ENCODE results near the gene ITGA3. TPM values are rescaled to one million over a fixed set of nuclear protein-coding genes. Genes with fewer than 3 reads are reported as not detected.

ITGA3 gene
- total RNA-seq: 100 to 1,000 TPM; 193 to 469 (median 350) TPM

DNA sequence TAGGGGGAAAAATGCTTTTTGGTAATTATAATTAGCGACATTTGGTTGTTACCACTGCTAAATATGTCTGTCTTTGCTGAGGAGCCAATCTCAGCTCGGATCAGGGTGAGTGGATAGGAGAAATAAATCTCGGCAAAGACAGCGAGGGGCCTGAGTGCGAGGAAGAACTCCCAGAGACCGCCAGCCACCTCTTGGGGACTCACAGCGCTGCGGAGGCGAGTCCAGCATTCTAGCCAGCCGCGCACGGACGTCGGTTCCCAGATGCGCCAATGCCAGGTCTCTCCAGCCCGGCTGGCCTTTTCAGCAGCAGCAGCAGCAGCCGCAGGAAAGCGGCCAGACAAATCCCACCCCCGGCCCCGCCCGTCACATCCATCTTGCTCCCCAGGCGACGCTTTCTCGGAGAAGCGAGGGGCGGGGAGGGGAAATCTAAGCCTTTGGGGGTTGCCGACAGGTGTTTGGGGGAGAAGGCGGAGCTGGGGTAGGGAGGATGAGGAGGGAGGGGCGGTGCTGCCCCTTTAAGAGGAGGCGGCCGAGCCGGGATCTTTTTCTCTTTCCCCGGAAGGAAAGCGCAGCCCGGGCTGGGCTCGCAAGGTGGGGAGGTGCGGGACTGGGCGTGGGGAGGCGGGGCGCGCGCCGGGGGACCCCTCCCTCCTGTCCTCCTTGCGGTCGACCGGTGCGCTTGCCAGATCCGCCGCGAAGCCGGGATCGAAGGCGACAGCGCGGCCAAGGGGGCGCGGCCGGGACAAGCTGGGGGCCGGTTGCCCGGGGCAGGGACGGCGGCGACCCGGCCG is at the start of gene ITGA3:
Gene ITGA3, plus strand, starts transcription at position 685 of the 791 bp plus-strand sequence. CDS start 330 bp downstream, outside the sequence.
- Histone ChIP-seq H3K4me1 (peaks cover 73 to 91% (median 77%) of the 10 kb centered on the region in 4 donors), H3K9me3 (no peaks in the 10 kb centered on the region), H3K27ac (peak within 1 kb of the TSS; percentile 90 to 98 (median 96)), H3K27me3 (no peaks in the 10 kb centered on the region), H3K4me3 (peak within 1 kb of the TSS; percentile 79 to 93 (median 88)), H3K36me3 (peaks cover 0 to 4% (median 0%) of the 10 kb centered on the region in 4 donors)
- TF ChIP-seq CTCF (IDR thresholded peaks at IDR 0.05) (peak in 2 of 6 experiments; percentile 9 to 24), POLR2A (IDR thresholded peaks at IDR 0.05) (peak; percentile 16 to 65 (median 44)), POLR2AphosphoS5 (IDR thresholded peaks at IDR 0.05) (peak; percentile 6 to 54), EP300 (IDR thresholded peaks at IDR 0.05) (no peak)
- peak; percentile 88 to 96 for DNase-seq
- ATAC-seq (ENCODE audit: low FRiP score in 2 of 2): peak; percentile 74 to 84
- WGBS, 2 donors: 0% methylated on average over 18 to 60 of the region's 65 CpGs

- DNase-seq (no peak), ATAC-seq (ENCODE audit: low FRiP score in 2 of 2) (no peak)
- TF ChIP-seq CTCF (IDR thresholded peaks at IDR 0.05) (no peak), POLR2AphosphoS5 (IDR thresholded peaks at IDR 0.05) (no peak), EP300 (IDR thresholded peaks at IDR 0.05) (no peak), POLR2A (IDR thresholded peaks at IDR 0.05) (no peak)
- H3K4me3 ChIP-seq: no peak overlapping the region
- H3K4me1 ChIP-seq: no peaks in the 10 kb centered on the region
- WGBS, 2 donors: 84 to 85% methylated on average over 2 of the region's 2 CpGs
- peaks cover 0 to 13% (median 10%) of the 10 kb centered on the region in 4 donors for H3K9me3 ChIP-seq
- H3K27me3 ChIP-seq: no peaks in the 10 kb centered on the region
- H3K27ac ChIP-seq: no peak overlapping the region
- H3K36me3 ChIP-seq: no peaks in the 10 kb centered on the region
Measured at GRCh38 chr17:50009282-50009681, 46.6 kb upstream of the ITGA3 start.

DNA sequence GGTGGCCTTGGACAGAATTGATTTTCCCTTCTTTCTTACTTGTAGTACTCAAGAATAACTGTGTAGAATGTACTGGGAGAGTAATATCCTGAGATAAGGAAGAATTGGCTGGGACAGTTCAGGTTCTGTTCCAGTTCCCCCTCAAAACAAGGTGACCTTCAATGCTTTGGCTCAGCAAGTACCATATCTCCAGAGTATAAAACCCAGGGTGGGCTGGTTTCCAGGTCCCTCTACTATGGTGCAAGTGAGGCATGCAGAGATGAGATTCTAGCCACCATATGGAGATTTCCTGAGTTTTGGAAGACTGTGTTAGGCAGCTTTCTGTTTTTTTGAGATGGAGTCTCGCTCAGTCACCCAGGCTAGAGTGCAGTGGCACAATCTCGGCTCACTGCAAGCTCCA is 42.8 kb upstream of the ITGA3 start:
- Histone ChIP-seq H3K27ac (no peak overlapping the region), H3K4me1 (no peaks in the 10 kb centered on the region), H3K27me3 (no peaks in the 10 kb centered on the region), H3K36me3 (no peaks in the 10 kb centered on the region), H3K9me3 (peaks cover 0 to 13% (median 10%) of the 10 kb centered on the region in 4 donors), H3K4me3 (no peak overlapping the region)
- TF ChIP-seq EP300 (IDR thresholded peaks at IDR 0.05) (no peak), CTCF (IDR thresholded peaks at IDR 0.05) (no peak), POLR2A (IDR thresholded peaks at IDR 0.05) (no peak), POLR2AphosphoS5 (IDR thresholded peaks at IDR 0.05) (no peak)
- ATAC-seq (ENCODE audit: low FRiP score in 2 of 2) (no peak), DNase-seq (no peak)
- WGBS, 2 donors: 62 to 94% methylated on average over 2 of the region's 2 CpGs

DNA sequence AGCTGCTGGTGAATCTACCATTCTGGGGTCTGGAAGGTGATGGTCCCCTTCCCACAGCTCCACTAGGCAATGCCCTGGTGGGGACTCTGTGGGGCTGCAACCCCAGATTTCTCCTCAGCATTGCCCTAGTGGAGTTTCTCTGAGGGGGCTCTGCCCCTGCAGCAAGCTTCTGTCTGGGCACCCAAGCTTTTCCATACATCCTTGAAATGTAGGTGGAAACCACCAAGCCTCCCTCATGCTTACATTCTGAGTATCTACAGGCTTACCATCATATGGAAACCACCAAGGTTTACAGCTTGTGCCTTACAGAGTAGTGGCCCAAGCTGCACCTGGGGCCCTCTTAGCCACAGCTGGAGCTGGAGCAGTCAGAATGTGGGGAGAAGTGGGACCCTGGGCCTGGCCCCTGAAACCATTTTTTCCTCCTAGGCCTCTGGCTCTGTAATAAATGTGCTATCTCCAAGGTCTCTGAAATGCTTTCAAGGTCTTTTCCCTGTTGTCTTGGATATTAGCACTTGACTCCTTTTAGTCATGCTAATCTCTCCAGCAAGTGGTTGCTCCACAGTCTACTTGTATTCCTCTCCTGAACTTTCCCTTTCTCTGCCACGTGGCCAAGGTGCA is 41.3 kb upstream of the ITGA3 start:
- no peak for TF ChIP-seq CTCF (IDR thresholded peaks at IDR 0.05)
- TF ChIP-seq POLR2AphosphoS5 (IDR thresholded peaks at IDR 0.05): no peak
- no peak for TF ChIP-seq POLR2A (IDR thresholded peaks at IDR 0.05)
- no peak for TF ChIP-seq EP300 (IDR thresholded peaks at IDR 0.05)
- WGBS, 2 donors: 19 to 27% methylated on average over 1 of the region's 1 CpG
- ATAC-seq (ENCODE audit: low FRiP score in 2 of 2): no peak

More for the DNA sequence above, 41.3 kb upstream of the ITGA3 start:
- H3K27ac ChIP-seq: no peak overlapping the region
- H3K27me3 ChIP-seq: no peaks in the 10 kb centered on the region
- no peak overlapping the region for H3K4me3 ChIP-seq
- peaks cover 0 to 10% (median 4%) of the 10 kb centered on the region in 4 donors for H3K9me3 ChIP-seq
- H3K36me3 ChIP-seq: no peaks in the 10 kb centered on the region
- no peak for DNase-seq
- no peaks in the 10 kb centered on the region for H3K4me1 ChIP-seq

Measured in upper lobe of left lung (tissue), 6 donors.